ENCODE results near the gene PHAF1.

GRCh38 chr16:67161595-67162058, 51.9 kb downstream of the PHAF1 start:
- TF ChIP-seq POLR2A (IDR thresholded peaks at IDR 0.05) (no peak), EP300 (IDR thresholded peaks at IDR 0.05) (no peak)
